IPS-15b (cell line): ENCODE measurements around the gene SLC9A6.

Experiments
- H3K27me3 ChIP-seq: one replicate; pipeline ENCODE4 v1.6.1; 2013; ENCODE audit warnings: low read length; ENCODE audit not compliant: control insufficient read depth, insufficient read depth
- H3K36me3 ChIP-seq: one replicate; pipeline ENCODE4 v1.6.1; 2013; ENCODE audit warnings: low read length; ENCODE audit not compliant: control insufficient read depth, insufficient read depth
- H3K4me1 ChIP-seq: one replicate; pipeline ENCODE4 v1.6.1; 2013; ENCODE audit warnings: mild to moderate bottlenecking, low read length; ENCODE audit not compliant: control insufficient read depth, insufficient read depth
- H3K4me3 ChIP-seq: one replicate; pipeline ENCODE4 v1.5.1; 2013; ENCODE audit warnings: low read depth, low read length
- H3K9ac ChIP-seq: one replicate; pipeline ENCODE4 v1.6.1; 2013; ENCODE audit warnings: low read depth, mild to moderate bottlenecking, low read length
- H3K9me3 ChIP-seq: one replicate; pipeline ENCODE4 v1.6.1; 2013; ENCODE audit warnings: mild to moderate bottlenecking, low read length; ENCODE audit not compliant: control insufficient read depth, insufficient read depth

Gene SLC9A6

DNA sequence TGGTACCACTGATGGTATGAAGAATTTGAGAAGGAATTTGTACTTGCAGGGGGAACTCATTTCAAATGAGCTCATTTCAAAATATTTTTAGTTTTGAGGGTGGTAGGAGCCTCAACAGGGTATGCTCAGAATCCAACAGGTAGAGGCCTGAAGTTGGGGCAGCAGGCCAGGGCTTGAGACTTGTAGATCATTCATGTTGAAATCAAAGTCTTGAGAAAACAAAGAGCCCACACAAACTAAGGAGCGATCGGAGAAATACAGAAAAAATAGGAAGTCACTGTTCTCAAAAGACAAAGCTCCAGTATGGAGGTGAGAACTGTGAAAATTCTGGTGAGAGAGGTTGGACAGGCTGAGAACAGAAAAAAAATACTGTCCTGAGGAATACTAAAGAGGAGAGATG, 979 bp upstream of the SLC9A6 start:
- H3K9me3 ChIP-seq = no peaks in the 10 kb centered on the region
- H3K4me3 ChIP-seq = no peak overlapping the region
- no peak overlapping the region for H3K9ac ChIP-seq
- no peaks in the 10 kb centered on the region for H3K27me3 ChIP-seq
- H3K36me3 ChIP-seq = no peaks in the 10 kb centered on the region
- H3K4me1 ChIP-seq = no peaks in the 10 kb centered on the region

DNA sequence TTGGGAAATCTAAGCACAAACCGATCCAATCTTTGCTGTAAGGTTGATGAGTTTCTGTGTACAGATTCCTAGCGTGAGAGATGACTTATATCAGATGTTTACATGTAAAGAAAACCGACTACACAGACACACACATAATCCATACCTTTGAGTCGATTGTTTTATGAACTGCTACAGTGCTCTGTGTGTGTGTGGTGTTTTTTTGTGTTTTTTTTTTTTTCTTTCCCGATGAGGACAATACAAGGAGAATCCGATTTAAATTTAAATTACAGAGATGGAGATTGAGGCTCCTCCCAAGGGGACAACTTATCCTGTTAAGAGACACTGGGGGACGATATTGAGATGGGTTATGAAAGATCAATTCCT, 461 bp upstream of the SLC9A6 start:
- no peaks in the 10 kb centered on the region for H3K9me3 ChIP-seq
- H3K9ac ChIP-seq = no peak overlapping the region
- no peaks in the 10 kb centered on the region for H3K36me3 ChIP-seq
- peak overlapping the region; percentile 57 for H3K4me3 ChIP-seq
- no peaks in the 10 kb centered on the region for H3K27me3 ChIP-seq
- H3K4me1 ChIP-seq = no peaks in the 10 kb centered on the region

DNA sequence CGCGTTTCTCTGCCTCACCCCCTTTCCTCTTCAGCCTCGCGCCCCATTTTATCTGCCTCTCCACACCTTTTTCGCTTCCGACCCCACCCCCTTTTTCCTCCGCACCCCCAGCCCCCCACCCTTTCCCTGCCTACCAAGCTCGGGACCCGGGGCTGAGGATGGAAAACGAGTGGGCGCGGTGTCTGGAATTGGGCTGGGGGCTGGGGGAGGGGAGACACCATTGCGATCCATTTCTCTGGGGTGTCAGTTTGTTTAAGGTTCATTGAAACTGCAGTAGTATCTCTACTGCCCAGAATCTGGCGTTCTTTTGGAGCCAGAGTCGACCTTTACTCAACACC, 707 bp downstream of the SLC9A6 start:
- Histone ChIP-seq H3K9ac (no peak overlapping the region), H3K27me3 (no peaks in the 10 kb centered on the region), H3K36me3 (no peaks in the 10 kb centered on the region), H3K4me1 (no peaks in the 10 kb centered on the region), H3K4me3 (peak overlapping the region; percentile 81), H3K9me3 (no peaks in the 10 kb centered on the region)

DNA sequence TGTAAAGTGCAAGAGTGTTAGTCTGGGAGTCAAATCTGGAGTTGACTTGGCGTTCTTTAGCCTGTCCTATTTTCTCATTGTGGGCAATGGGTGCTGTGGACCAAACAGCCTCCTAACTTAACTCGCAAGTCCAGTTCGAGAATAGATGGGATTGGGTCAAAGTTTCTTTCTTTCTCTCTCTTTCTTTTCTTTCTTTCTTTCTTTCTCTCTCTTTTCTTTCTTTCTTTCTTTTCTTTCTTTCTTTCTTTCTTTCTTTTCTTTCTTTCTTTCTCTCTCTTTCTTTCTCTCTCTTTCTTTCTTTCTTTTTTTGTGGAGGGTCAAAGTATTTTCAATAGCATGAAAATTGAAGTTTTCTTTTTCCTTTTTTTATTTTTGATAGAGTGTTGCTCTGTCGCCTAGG, 3.0 kb downstream of the SLC9A6 start:
- Histone ChIP-seq H3K9me3 (no peaks in the 10 kb centered on the region), H3K36me3 (no peaks in the 10 kb centered on the region), H3K9ac (no peak overlapping the region), H3K4me3 (no peak overlapping the region), H3K4me1 (no peaks in the 10 kb centered on the region), H3K27me3 (no peaks in the 10 kb centered on the region)

DNA sequence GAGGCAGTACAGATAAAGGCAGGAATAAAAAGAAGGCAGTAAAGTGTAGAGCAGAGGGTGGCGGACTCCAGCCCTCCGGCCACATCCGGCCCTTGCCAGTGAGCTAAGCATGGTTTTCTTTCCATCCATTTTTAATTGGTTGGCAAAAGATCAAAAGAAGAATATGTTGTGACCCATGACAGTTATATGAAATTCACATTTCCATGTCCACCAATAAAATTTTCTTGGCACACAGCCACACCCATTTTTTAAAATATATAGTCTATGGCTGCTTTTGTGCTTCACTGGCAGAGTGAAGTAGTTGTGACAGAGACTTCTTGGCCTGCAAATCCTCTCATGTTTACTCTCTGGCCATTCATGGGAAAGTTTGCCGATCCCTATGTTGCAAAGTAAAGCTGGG, 29.8 kb downstream of the SLC9A6 start:
- Histone ChIP-seq H3K36me3 (no peaks in the 10 kb centered on the region), H3K9me3 (no peaks in the 10 kb centered on the region), H3K9ac (no peak overlapping the region), H3K27me3 (no peaks in the 10 kb centered on the region), H3K4me1 (no peaks in the 10 kb centered on the region), H3K4me3 (no peak overlapping the region)

DNA sequence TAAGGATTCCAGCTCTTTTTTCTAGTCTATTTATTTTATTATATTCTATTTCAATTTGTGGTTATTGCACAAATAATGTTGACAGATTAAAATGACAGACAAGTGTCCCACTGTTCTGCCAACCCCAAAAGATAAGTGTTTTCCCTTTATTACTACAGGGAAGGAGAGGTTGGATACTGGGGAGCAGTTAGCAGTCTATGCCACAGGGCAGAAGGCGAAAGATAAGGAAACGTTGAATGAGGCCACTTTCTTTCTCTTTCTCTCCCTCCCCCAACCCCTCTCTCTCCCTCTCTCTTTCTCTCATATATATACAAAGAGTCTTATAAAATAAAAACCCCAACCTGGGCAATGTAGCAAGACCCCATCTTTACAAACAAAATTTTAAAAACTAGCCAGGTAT, 31.6 kb downstream of the SLC9A6 start:
- no peaks in the 10 kb centered on the region for H3K9me3 ChIP-seq

DNA sequence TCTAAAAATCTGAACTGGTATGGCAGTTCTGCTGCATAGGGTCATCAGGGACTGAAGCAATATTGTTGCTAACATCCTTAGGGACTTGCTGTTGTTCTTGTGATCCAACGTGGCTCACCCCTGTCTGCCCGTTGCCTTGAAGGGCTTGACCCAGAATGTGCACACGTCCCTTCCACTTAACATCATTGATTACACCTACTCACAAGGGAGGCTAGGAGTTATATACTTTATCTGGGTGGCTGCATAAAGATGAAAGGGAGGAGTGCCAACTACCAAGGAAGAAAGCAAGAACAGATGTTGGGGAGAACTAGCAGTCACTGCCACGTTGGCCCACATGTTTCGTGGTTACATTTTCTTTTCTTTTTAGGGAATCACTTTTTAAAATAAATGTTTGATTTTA, 34.0 kb downstream of the SLC9A6 start:
- no peaks in the 10 kb centered on the region for H3K36me3 ChIP-seq
- H3K4me3 ChIP-seq = no peak overlapping the region
- no peaks in the 10 kb centered on the region for H3K9me3 ChIP-seq
- H3K9ac ChIP-seq = no peak overlapping the region
- H3K27me3 ChIP-seq = no peaks in the 10 kb centered on the region
- no peaks in the 10 kb centered on the region for H3K4me1 ChIP-seq

More for the DNA sequence above, 31.6 kb downstream of the SLC9A6 start:
- Histone ChIP-seq H3K4me1 (no peaks in the 10 kb centered on the region), H3K27me3 (no peaks in the 10 kb centered on the region), H3K9ac (no peak overlapping the region), H3K36me3 (no peaks in the 10 kb centered on the region), H3K4me3 (no peak overlapping the region)

DNA sequence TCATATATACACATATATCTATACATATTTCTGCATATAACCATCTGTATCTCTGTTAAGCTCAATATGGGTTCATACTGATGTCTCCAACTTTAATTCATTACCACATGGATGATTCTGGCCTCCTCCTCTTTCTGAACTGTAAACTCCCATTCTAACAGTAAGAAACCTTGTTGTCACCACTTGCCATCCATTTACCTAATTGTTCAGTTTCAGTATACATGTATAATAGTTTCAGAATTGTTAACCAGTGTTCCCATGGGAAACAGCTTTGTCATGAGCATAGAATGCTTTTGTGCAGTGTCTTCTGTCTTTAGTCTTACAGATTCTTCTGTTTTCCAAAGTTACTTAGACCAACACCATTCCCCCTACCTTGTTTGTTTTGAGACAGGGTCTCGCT, 35.9 kb downstream of the SLC9A6 start:
- H3K4me3 ChIP-seq = no peak overlapping the region
- no peaks in the 10 kb centered on the region for H3K4me1 ChIP-seq

DNA sequence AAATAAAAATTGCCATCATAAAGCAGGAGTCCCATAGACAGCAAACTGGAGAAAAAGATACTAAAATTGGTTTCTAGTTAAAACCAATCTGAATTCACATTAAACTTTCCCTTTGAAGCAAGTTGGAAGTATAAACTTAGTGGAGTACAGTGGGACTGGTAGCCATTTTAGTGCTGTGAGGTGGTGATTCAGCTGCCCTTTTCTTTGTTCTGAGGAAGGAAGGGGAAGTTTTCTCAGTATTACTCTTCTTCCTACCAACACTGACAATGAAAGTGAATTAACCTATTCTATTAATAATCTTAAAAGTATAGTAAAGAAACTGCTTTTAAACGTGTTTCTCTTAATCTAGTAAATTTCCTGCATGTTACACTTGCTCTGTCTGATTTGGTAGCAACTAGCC, 36.7 kb downstream of the SLC9A6 start:
- no peak overlapping the region for H3K9ac ChIP-seq
- no peaks in the 10 kb centered on the region for H3K9me3 ChIP-seq
- no peaks in the 10 kb centered on the region for H3K4me1 ChIP-seq
- no peak overlapping the region for H3K4me3 ChIP-seq
- H3K27me3 ChIP-seq = no peaks in the 10 kb centered on the region
- no peaks in the 10 kb centered on the region for H3K36me3 ChIP-seq

More for the DNA sequence above, 35.9 kb downstream of the SLC9A6 start:
- no peaks in the 10 kb centered on the region for H3K27me3 ChIP-seq
- H3K36me3 ChIP-seq = no peaks in the 10 kb centered on the region
- H3K9me3 ChIP-seq = no peaks in the 10 kb centered on the region
- no peak overlapping the region for H3K9ac ChIP-seq

DNA sequence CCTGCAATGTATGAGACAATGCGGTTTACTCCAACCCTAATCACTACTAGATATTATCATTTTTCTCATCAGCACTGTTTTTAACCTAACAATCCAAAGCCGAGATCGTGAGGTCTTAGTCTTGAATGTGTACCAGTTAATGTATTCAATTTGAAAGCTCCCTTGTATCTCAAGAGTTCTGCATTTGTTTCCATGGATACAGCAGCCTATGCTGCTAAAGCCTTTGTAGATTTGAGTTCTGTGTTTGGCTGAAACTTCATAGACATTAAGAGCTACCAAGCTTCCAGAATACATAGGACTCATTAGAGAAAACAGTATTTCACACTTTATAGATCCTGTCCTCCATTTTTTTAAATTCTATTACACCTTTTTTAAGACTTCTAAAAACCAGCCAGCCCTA, 39.9 kb downstream of the SLC9A6 start:
- no peaks in the 10 kb centered on the region for H3K4me1 ChIP-seq
- H3K4me3 ChIP-seq = no peak overlapping the region
- H3K27me3 ChIP-seq = no peaks in the 10 kb centered on the region
- H3K9ac ChIP-seq = no peak overlapping the region
- H3K9me3 ChIP-seq = no peaks in the 10 kb centered on the region
- no peaks in the 10 kb centered on the region for H3K36me3 ChIP-seq

DNA sequence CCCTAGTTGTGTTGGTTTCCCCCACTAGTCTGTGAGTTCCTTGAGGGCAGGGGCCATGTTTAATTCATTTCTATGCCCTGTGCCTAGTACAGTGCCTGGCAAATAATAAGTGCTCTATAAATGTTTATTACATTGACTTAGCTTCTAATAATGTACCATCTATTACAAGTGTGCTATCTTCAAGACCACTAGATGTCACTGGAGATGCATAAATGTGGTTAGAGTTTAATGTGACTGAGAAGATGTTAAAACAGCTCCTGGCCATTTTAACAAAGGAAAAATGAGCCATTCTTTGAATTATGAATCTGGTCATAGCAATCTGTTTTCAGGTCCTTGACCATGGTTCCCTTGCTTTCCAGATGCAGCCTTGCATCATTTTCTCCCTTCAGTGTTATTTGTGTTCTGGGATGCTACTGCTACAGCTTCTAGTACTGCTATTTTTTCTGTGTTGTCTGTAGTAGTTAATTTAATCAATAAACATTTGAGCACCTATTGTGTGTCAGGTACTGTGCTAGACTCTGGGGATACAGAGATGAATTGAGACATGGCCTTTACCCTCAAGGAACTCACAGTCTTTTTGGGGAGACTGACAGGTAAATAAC, 43.2 kb downstream of the SLC9A6 start:
- H3K36me3 ChIP-seq = no peaks in the 10 kb centered on the region
- no peaks in the 10 kb centered on the region for H3K9me3 ChIP-seq
- no peaks in the 10 kb centered on the region for H3K4me1 ChIP-seq
- no peak overlapping the region for H3K4me3 ChIP-seq
- H3K9ac ChIP-seq = no peak overlapping the region
- no peaks in the 10 kb centered on the region for H3K27me3 ChIP-seq

DNA sequence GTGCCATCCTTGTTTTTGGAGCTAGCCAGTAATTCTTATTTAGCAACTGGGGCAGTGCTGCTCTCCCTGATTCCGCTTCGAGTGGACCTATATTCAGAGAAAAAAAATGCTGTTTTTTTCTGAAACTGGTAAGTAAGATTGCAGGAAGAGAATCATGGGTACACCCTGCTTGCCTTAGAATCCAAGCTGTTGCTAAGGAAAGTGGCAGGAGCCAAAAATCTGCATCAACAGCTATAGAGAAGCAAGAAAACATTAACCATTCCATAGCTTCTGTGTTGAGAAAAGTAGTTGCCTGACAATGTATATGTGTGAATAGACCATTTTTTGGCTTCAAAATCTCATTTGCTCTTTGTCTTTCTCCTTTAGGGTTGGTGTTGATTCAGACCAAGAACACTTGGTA, 44.5 kb downstream of the SLC9A6 start:
- Histone ChIP-seq H3K36me3 (no peaks in the 10 kb centered on the region), H3K9me3 (no peaks in the 10 kb centered on the region), H3K9ac (no peak overlapping the region), H3K27me3 (no peaks in the 10 kb centered on the region), H3K4me1 (no peaks in the 10 kb centered on the region), H3K4me3 (no peak overlapping the region)
